MM.1S (cell line): ENCODE data around the gene ART5.
A peak's percentile ranks its signal among the peaks of the same experiment; 100 is the strongest.
"Not testable (repeated sequence)": the region's sequence is repeated elsewhere in the genome, so short reads cannot be mapped to it uniquely, and the experiment has no call there.

Source experiments
- DNase-seq: peaks from one replicate; pipeline ENCODE4 v3.0.0-alpha.2; 2015
- H2AFZ ChIP-seq: fragments of 300-600 bp; sonication (generic); 2 replicates; pipeline ENCODE4 v1.6.0; 2016; ENCODE audit warnings: antibody characterized with exemption, low read length
- H3F3A ChIP-seq: fragments of 300-600 bp; sonication (generic); 2 replicates; pipeline ENCODE4 v1.6.1; 2016; ENCODE audit warnings: mild to moderate bottlenecking, antibody characterized with exemption, low read length, moderate library complexity, mixed read lengths; ENCODE audit not compliant: insufficient read depth
- H3K27ac ChIP-seq: fragments of 300-600 bp; sonication (generic); 2 replicates; pipeline ENCODE4 v1.5.1; 2016; ENCODE audit warnings: mild to moderate bottlenecking, low read length
- H3K27me3 ChIP-seq: fragments of 300-600 bp; sonication (generic); replicated peaks from 2 replicates; pipeline ENCODE4 v1.6.0; 2016; ENCODE audit warnings: low read length; ENCODE audit not compliant: insufficient read depth
- H3K36me3 ChIP-seq: fragments of 300-600 bp; sonication (generic); replicated peaks from 2 replicates; pipeline ENCODE4 v1.6.1; 2016; ENCODE audit warnings: mild to moderate bottlenecking, low read length, mixed read lengths; ENCODE audit not compliant: insufficient read depth
- H3K4me1 ChIP-seq: fragments of 300-600 bp; sonication (generic); 2 replicates; pipeline ENCODE4 v1.6.1; 2016; ENCODE audit warnings: low read length, mixed read lengths
- H3K4me2 ChIP-seq: fragments of 300-600 bp; sonication (generic); 2 replicates; pipeline ENCODE4 v1.6.0; 2016; ENCODE audit warnings: low read depth, low read length
- H3K4me3 ChIP-seq: fragments of 300-600 bp; sonication (generic); 2 replicates; pipeline ENCODE4 v1.5.1; 2016; ENCODE audit warnings: low read length, mixed read lengths
- H3K79me2 ChIP-seq: fragments of 300-600 bp; sonication (generic); 2 replicates; pipeline ENCODE4 v1.6.1; 2016; ENCODE audit warnings: mixed run types, low read length, mixed read lengths
- H3K9ac ChIP-seq: fragments of 300-600 bp; sonication (generic); 2 replicates; pipeline ENCODE4 v1.6.1; 2016; ENCODE audit warnings: low read length, mixed read lengths
- H3K9me2 ChIP-seq: fragments of 300-600 bp; sonication (generic); replicated peaks from 2 replicates; pipeline ENCODE4 v1.6.1; 2016; ENCODE audit warnings: mild to moderate bottlenecking, low read length, mixed read lengths; ENCODE audit not compliant: insufficient read depth
- H3K9me3 ChIP-seq: fragments of 300-600 bp; sonication (generic); replicated peaks from 2 replicates; pipeline ENCODE4 v1.6.1; 2016; ENCODE audit warnings: mild to moderate bottlenecking, low read length, mixed read lengths; ENCODE audit not compliant: insufficient read depth
- H4K20me1 ChIP-seq: fragments of 300-600 bp; sonication (generic); 2 replicates; pipeline ENCODE4 v1.6.1; 2016; ENCODE audit warnings: mild to moderate bottlenecking, low read length, moderate library complexity, mixed read lengths; ENCODE audit not compliant: insufficient read depth
- CTCF ChIP-seq: fragments of 300-600 bp; sonication (generic); IDR thresholded peaks from 2 replicates; pipeline ENCODE4 v1.5.1; 2016; ENCODE audit warnings: antibody characterized with exemption, low read length, mixed read lengths
- EZH2 ChIP-seq: fragments of 300-600 bp; sonication (generic); optimal IDR thresholded peaks from 2 replicates; pipeline ENCODE3; 2017; ENCODE audit warnings: low read depth, mild to moderate bottlenecking, antibody characterized with exemption, low read length, mixed read lengths
- EZH2phosphoT487 ChIP-seq: fragments of 300-600 bp; sonication (generic); IDR thresholded peaks from 2 replicates; pipeline ENCODE4 v1.6.1; 2018; ENCODE audit warnings: antibody characterized with exemption, low read length

The ART5 gene

GRCh38 chr11:3644817-3645235 is 3.0 kb upstream of the ART5 start, which contains the start of gene ART1:
TSS of gene ART1 (plus strand) at chr11:3645128. CDS start at chr11:3659214, 14,086 bp downstream.
- TF ChIP-seq EZH2phosphoT487 (no peak), CTCF (no peak), EZH2 (no peak)
- no peak within 1 kb of the TSS for H3K4me2 ChIP-seq
- no peaks in the 10 kb centered on the region for H4K20me1 ChIP-seq
- H3K79me2 ChIP-seq: no peaks in the 10 kb centered on the region
- no peak within 1 kb of the TSS for H3K9ac ChIP-seq
- no peaks in the 10 kb centered on the region for H3K9me3 ChIP-seq
- 0 out of 2 replicates have a peak, but pooled peaks cover 3% of the 10 kb centered on the region for H3K4me1 ChIP-seq
- H3K27ac ChIP-seq: no peak within 1 kb of the TSS
- H3K9me2 ChIP-seq: no peaks in the 10 kb centered on the region
- no peak within 1 kb of the TSS for H2AFZ ChIP-seq
- H3K36me3 ChIP-seq: no peaks in the 10 kb centered on the region
- peak; percentile 12 for DNase-seq
- no peak within 1 kb of the TSS for H3K4me3 ChIP-seq
- no peaks in the 10 kb centered on the region for H3F3A ChIP-seq
- H3K27me3 ChIP-seq: 0 out of 2 replicates have a peak, but pooled peaks cover 8% of the 10 kb centered on the region

GRCh38 chr11:3643102-3643546 is 1.3 kb upstream of the ART5 start:
- H3K4me2 ChIP-seq, H3K79me2 ChIP-seq, H3K4me3 ChIP-seq, H3K9ac ChIP-seq, H2AFZ ChIP-seq, H3K9me2 ChIP-seq, DNase-seq, H3K9me3 ChIP-seq, H4K20me1 ChIP-seq, H3K4me1 ChIP-seq, H3F3A ChIP-seq, H3K36me3 ChIP-seq, H3K27ac ChIP-seq, H3K27me3 ChIP-seq: not testable (repeated sequence)

GRCh38 chr11:3642071-3642951 is 519 bp upstream of the ART5 start:
- H3K79me2 ChIP-seq: no peaks in the 10 kb centered on the region

More at GRCh38 chr11:3642071-3642951, 519 bp upstream of the ART5 start:
- H3K4me3 ChIP-seq: peak overlapping the region; percentile 45
- H3K9me2 ChIP-seq: no peaks in the 10 kb centered on the region
- H3K27me3 ChIP-seq: 0 out of 2 replicates have a peak, but pooled peaks cover 8% of the 10 kb centered on the region
- DNase-seq: no peak
- no peaks in the 10 kb centered on the region for H3K36me3 ChIP-seq
- no peak overlapping the region; the same call in 1 of the 2 replicates for H3K9ac ChIP-seq
- H3K4me2 ChIP-seq: peak overlapping the region; percentile 43
- H3K27ac ChIP-seq: no peak overlapping the region
- H3F3A ChIP-seq: no peaks in the 10 kb centered on the region
- 0 out of 2 replicates have a peak, but pooled peaks cover 3% of the 10 kb centered on the region for H3K4me1 ChIP-seq
- H2AFZ ChIP-seq: peak overlapping the region; percentile 74
- no peak for TF ChIP-seq EZH2
- no peak for TF ChIP-seq CTCF
- TF ChIP-seq EZH2phosphoT487: no peak
- H3K9me3 ChIP-seq: no peaks in the 10 kb centered on the region
- no peaks in the 10 kb centered on the region for H4K20me1 ChIP-seq
